Neural progenitor cell (in vitro differentiated cells): ENCODE measurements around the gene PSMA7. TPM values are rescaled to one million over a fixed set of nuclear protein-coding genes. Genes with fewer than 3 reads are reported as not detected.

Experiments used
- DNase-seq: peaks from one replicate; pipeline ENCODE4 v3.0.0-alpha.2; 2016; ENCODE audit warnings: low spot score
- H2AFZ ChIP-seq: fragments of 200-600 bp; sonication (generic); replicated peaks from 2 replicates; pipeline ENCODE4 v1.6.1; 2016; ENCODE audit warnings: antibody characterized with exemption
- H3F3A ChIP-seq: fragments of 200-600 bp; sonication (generic); 2 replicates; pipeline ENCODE4 v1.6.1; 2016; ENCODE audit warnings: antibody characterized with exemption, low read depth
- H3K27ac ChIP-seq: fragments of 200-600 bp; sonication (generic); 2 replicates; pipeline ENCODE4 v1.5.1; 2016; ENCODE audit warnings: mild to moderate bottlenecking
- H3K27me3 ChIP-seq: fragments of 200-600 bp; sonication (generic); 2 replicates; pipeline ENCODE4 v1.6.1; 2016; ENCODE audit warnings: mild to moderate bottlenecking, moderate library complexity
- H3K36me3 ChIP-seq: fragments of 200-600 bp; sonication (generic); 2 replicates; pipeline ENCODE4 v1.5.1; 2016
- H3K4me1 ChIP-seq: fragments of 200-600 bp; sonication (generic); 2 replicates; pipeline ENCODE4 v1.6.1; 2016; ENCODE audit warnings: mixed run types
- H3K4me2 ChIP-seq: fragments of 200-600 bp; sonication (generic); 2 replicates; pipeline ENCODE4 v1.6.1; 2016
- H3K4me3 ChIP-seq: fragments of 200-600 bp; sonication (generic); 2 replicates; pipeline ENCODE4 v1.5.1; 2016
- H3K79me2 ChIP-seq: fragments of 200-600 bp; sonication (generic); 2 replicates; pipeline ENCODE4 v1.6.1; 2016; ENCODE audit warnings: low read depth
- H3K9ac ChIP-seq: fragments of 200-600 bp; sonication (generic); 2 replicates; pipeline ENCODE4 v1.6.1; 2016
- H3K9me3 ChIP-seq: fragments of 200-600 bp; sonication (generic); 2 replicates; pipeline ENCODE4 v1.5.1; 2016; ENCODE audit warnings: low read depth
- H4K20me1 ChIP-seq: fragments of 200-600 bp; sonication (generic); 2 replicates; pipeline ENCODE4 v1.6.1; 2016; ENCODE audit warnings: low read depth
- H3K27ac Mint-ChIP-seq: 3 replicates; pipeline ENCODE4 v1.8.0; 2021; ENCODE audit warnings: mixed read lengths
- H3K27me3 Mint-ChIP-seq: 2 replicates; pipeline ENCODE4 v1.8.0; 2022; ENCODE audit warnings: low read depth, mild to moderate bottlenecking, inconsistent platforms, moderate library complexity, mixed read lengths; ENCODE audit not compliant: insufficient read depth
- H3K36me3 Mint-ChIP-seq: 3 replicates; pipeline ENCODE4 v1.8.0; 2021; ENCODE audit warnings: mixed read lengths
- H3K4me1 Mint-ChIP-seq: 3 replicates; pipeline ENCODE4 v1.8.0; 2021; ENCODE audit warnings: mixed read lengths
- H3K4me3 Mint-ChIP-seq: 3 replicates; pipeline ENCODE4 v1.8.0; 2021; ENCODE audit warnings: mild to moderate bottlenecking, moderate library complexity, mixed read lengths
- H3K9me3 Mint-ChIP-seq: 3 replicates; pipeline ENCODE4 v1.8.0; 2020; ENCODE audit warnings: mixed read lengths
- EZH2 ChIP-seq: fragments of 200-600 bp; sonication (generic); IDR thresholded peaks from 2 replicates; pipeline ENCODE4 v1.6.1; 2017; ENCODE audit warnings: antibody characterized with exemption, mild to moderate bottlenecking, moderate library complexity
- EZH2phosphoT487 ChIP-seq: fragments of 200-600 bp; sonication (generic); IDR thresholded peaks from 2 replicates; pipeline ENCODE4 v1.6.1; 2017; ENCODE audit warnings: antibody characterized with exemption
- total RNA-seq: library from RNA; depleted of rRNA; stranded (reverse); fragments of >200 nt; gene quantifications from 2 replicates; pipeline ENCODE4 v1.2.3, GENCODE V29; 2015; ENCODE audit warnings: low replicate concordance
- TF ChIP-seq, protein P1 (sequence below): fragments of 200-600 bp; sonication (generic); IDR thresholded peaks from 2 replicates; pipeline ENCODE4 v1.5.1; 2017; ENCODE audit warnings: antibody characterized with exemption, mild to moderate bottlenecking

Gene PSMA7
- total RNA-seq, 1 donor from 2014 or later, result 237 TPM

DNA sequence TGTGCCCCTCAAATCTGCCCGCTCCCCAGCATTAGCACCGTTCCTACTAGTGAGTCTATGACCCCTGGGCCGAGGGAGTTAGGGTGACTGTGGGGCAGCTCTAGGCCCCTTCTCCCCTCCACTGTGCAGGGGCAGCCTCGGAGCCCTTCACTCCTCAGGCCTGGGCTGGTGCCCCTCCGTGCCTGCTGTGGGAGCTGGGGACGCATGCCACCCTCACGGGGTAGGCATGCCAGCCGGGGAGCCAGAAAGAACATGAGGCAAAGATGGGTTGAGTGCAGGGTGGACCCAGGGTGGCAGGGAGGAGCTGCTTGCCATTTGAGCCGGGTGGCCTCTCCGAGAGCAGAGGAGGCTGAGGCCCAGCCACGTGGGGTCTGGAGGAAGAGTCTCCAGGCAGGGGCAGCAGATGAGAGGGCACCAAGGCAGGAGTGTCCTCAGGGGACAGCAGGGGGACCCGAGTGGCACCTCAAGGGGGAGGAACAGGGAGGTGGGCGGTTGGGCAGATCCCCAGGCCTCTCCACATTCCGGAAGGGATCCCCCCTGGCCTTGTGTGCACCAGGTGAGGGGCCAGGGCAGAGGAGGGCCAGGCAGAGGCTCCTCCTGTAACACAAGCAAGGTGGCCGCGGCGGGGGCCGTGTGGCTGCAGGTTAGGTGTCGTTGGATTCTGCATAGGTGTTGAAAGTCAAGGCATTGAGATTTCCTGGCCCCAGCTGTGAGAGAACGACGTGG lies 39.5 kb downstream of the PSMA7 start:
- Mint-ChIP-seq H3K4me3 (no peak overlapping the region), H3K36me3 (no peaks in the 10 kb centered on the region), H3K4me1 (no peaks in the 10 kb centered on the region), H3K9me3 (peaks cover 35% of the 10 kb centered on the region), H3K27me3 (peaks cover 12% of the 10 kb centered on the region), H3K27ac (no peak overlapping the region)
- Histone ChIP-seq H3K4me3 (no peak overlapping the region), H3K9ac (no peak overlapping the region), H3K4me1 (no peaks in the 10 kb centered on the region), H4K20me1 (no peaks in the 10 kb centered on the region), H3K36me3 (no peaks in the 10 kb centered on the region), H3K27me3 (no peaks in the 10 kb centered on the region), H3F3A (no peaks in the 10 kb centered on the region), H3K27ac (no peak overlapping the region), H2AFZ (no peak overlapping the region), H3K9me3 (no peaks in the 10 kb centered on the region), H3K79me2 (no peaks in the 10 kb centered on the region), H3K4me2 (no peak overlapping the region)
- no peak for DNase-seq
- TF ChIP-seq EZH2, result no peak
- TF ChIP-seq, protein P1, sequence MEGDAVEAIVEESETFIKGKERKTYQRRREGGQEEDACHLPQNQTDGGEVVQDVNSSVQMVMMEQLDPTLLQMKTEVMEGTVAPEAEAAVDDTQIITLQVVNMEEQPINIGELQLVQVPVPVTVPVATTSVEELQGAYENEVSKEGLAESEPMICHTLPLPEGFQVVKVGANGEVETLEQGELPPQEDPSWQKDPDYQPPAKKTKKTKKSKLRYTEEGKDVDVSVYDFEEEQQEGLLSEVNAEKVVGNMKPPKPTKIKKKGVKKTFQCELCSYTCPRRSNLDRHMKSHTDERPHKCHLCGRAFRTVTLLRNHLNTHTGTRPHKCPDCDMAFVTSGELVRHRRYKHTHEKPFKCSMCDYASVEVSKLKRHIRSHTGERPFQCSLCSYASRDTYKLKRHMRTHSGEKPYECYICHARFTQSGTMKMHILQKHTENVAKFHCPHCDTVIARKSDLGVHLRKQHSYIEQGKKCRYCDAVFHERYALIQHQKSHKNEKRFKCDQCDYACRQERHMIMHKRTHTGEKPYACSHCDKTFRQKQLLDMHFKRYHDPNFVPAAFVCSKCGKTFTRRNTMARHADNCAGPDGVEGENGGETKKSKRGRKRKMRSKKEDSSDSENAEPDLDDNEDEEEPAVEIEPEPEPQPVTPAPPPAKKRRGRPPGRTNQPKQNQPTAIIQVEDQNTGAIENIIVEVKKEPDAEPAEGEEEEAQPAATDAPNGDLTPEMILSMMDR, result no peak
- TF ChIP-seq EZH2phosphoT487, result no peak

DNA sequence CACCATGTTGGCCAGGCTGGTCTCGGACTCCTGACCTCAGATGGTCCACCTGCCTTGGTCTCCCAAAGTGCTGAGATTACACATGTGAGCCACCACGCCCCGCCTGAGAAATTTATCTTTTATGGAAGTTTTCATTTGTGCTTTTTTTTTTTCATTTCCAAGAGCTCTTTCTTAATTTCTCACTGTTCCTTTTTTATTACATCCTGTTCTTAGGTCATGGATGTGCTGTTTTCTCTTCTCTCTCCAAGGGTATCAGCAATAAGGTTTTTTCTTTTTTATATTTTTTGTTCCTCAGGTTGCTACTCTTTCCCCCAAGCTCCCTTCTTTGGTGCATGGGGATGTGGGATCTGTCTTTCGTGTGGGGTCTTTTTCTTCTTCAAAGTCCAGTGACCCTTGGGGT lies 42.1 kb downstream of the PSMA7 start:
- Histone ChIP-seq H4K20me1 (no peaks in the 10 kb centered on the region), H3F3A (no peaks in the 10 kb centered on the region), H3K36me3 (no peaks in the 10 kb centered on the region), H2AFZ (no peak overlapping the region), H3K4me1 (no peaks in the 10 kb centered on the region), H3K27ac (no peak overlapping the region), H3K9me3 (no peaks in the 10 kb centered on the region), H3K27me3 (no peaks in the 10 kb centered on the region), H3K79me2 (no peaks in the 10 kb centered on the region), H3K4me3 (no peak overlapping the region), H3K9ac (no peak overlapping the region), H3K4me2 (no peak overlapping the region)
- H3K27me3 Mint-ChIP-seq, result peaks cover 12% of the 10 kb centered on the region
- TF ChIP-seq EZH2phosphoT487, result no peak
- no peak overlapping the region for H3K27ac Mint-ChIP-seq
- no peaks in the 10 kb centered on the region for H3K4me1 Mint-ChIP-seq
- no peak for DNase-seq
- peaks cover 12% of the 10 kb centered on the region for H3K9me3 Mint-ChIP-seq
- H3K36me3 Mint-ChIP-seq, result no peaks in the 10 kb centered on the region
- no peak overlapping the region for H3K4me3 Mint-ChIP-seq

- no peaks in the 10 kb centered on the region for H3K4me1 Mint-ChIP-seq
- DNase-seq, result no peak
- no peaks in the 10 kb centered on the region for H4K20me1 ChIP-seq
- H3K36me3 Mint-ChIP-seq, result no peaks in the 10 kb centered on the region
- H3K4me2 ChIP-seq, result no peak overlapping the region
- H2AFZ ChIP-seq, result no peak overlapping the region
- peaks cover 2% of the 10 kb centered on the region for H3K9me3 Mint-ChIP-seq
- no peak overlapping the region for H3K27ac ChIP-seq
- no peak overlapping the region for H3K27ac Mint-ChIP-seq
- H3K9me3 ChIP-seq, result no peaks in the 10 kb centered on the region
- H3K4me3 ChIP-seq, result no peak overlapping the region
- H3F3A ChIP-seq, result no peaks in the 10 kb centered on the region
- H3K9ac ChIP-seq, result no peak overlapping the region
- H3K27me3 Mint-ChIP-seq, result peaks cover 4% of the 10 kb centered on the region
- no peaks in the 10 kb centered on the region for H3K4me1 ChIP-seq
- H3K27me3 ChIP-seq, result no peaks in the 10 kb centered on the region
- TF ChIP-seq, protein P1, result no peak
- no peak for TF ChIP-seq EZH2
- no peak for TF ChIP-seq EZH2phosphoT487
- H3K36me3 ChIP-seq, result no peaks in the 10 kb centered on the region
- H3K4me3 Mint-ChIP-seq, result no peak overlapping the region
- H3K79me2 ChIP-seq, result no peaks in the 10 kb centered on the region
Observed at GRCh38 chr20:62097881-62098407, 45.2 kb downstream of the PSMA7 start.
